Left cardiac atrium (tissue), 4 donors: ENCODE measurements around the gene IL1A. TPM values are rescaled to one million over a fixed set of nuclear protein-coding genes. Genes with fewer than 3 reads are reported as not detected.

Source experiments
- ATAC-seq, 2 donors: fragments of 200-7000 bp; cut with Tn5 transposase; one replicate each; pipeline ENCODE4 v1.9.1; 2020; ENCODE audit warnings: mild to moderate bottlenecking in 2 of 2, moderate library complexity in 2 of 2
- DNase-seq: peaks from one replicate; pipeline ENCODE4 v3.0.0-alpha.2; 2020
- intact Hi-C, 2 donors: fragments of 100-400 bp; cut with DNase I; formaldehyde crosslinking; loops; one replicate each; pipeline versions ENCODE4 v1.14.1 to v1.15.1; 2022 to 2023
- total RNA-seq, 2 donors: library from RNA; stranded (reverse); fragmentation: NEBNext Ultra II Directional; extraction: Animal tissue kit (Norgen Biotek cat#: 25700); gene quantifications; one replicate each; pipeline ENCODE4 v1.2.1, GENCODE V29; 2021
- donor health status: DM: no; HTN: yes; CAD: no.
- donor health status: DM: no; HTN: yes; CAD: no; lungs with severe emphysema.
- donor health status: DM: yes; HTN: yes; CAD: no.
- donor health status: Dilated cardiomyopathy.

Gene IL1A
- total RNA-seq, 2 donors from 2014 or later: not detected

DNA sequence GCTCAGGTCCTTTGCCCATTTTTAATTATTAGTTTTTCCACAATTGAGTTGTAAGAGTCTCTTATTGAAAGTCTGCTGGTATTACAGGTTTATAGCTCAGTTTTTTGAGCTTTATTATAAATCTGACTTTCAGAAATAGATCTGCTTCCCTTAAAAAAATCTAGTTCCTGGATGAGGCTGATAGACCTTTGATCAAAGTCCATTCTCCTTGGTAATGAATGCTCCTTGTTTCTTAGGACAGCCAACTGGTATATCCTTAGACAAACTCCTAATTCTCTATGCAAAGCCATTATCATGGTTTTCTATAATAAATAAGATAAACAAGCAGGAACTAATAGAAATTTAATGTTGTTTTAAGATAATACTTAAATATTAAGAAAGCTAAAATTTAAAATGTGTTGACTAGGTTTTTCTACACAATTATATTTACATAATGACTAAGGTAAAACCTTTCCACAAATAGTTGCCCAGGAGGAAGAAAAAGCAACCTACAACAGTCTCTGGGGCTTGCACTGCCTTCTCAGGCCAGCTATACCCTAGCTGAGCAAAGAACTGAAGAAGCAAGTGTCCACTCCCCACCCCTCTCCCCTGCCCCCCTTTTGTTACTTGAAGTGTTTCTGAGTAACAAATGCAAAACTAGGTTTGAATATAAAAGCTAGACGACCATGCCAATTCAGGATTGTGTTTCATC, 46.6 kb downstream of the IL1A start:
- intact Hi-C loops: no loop called here
- DNase-seq (no peak), ATAC-seq (no peak)

DNA sequence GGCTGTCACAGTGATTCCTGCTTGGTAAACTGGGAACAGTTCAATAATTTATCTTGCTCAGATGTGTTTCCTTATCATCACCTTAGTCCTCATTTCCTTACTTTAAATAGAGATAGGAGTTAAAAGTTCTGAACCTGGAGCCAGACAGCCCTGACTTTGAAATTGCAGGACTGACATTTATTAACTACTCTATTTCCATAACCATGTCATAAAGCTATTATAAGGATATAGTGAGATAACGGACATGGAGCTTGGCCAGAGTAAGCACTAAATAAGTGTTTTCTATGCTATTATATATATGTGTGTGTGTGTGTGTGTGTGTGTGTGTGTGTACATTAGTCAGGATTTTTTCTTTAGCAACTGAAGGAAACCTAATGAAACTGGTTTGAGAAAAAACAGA, 50.4 kb downstream of the IL1A start:
- intact Hi-C loops: no loop called here
- no peak for ATAC-seq

DNA sequence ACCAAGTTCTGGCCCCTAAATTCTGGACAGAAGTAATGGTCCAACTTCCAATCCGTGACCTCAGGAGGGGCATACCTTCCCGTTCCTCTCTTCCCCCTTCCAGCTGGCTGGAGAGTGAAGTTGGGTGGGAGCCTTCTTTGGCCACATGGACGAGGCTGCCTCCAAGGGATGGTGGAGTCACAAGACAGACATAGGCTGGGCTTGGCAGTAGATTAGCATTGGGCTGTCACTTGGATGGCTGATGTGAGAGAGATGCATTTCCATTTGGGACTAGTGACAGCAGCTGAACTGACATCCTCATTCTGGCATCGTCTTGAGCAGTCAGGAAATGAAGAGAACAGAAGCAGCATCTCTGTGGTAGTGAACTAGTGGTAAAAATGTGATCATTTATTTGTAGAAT, 50.8 kb downstream of the IL1A start:
- ATAC-seq (no peak), DNase-seq (no peak)
- intact Hi-C loops: no loop called here

More for the DNA sequence above, 50.4 kb downstream of the IL1A start:
- no peak for DNase-seq

DNA sequence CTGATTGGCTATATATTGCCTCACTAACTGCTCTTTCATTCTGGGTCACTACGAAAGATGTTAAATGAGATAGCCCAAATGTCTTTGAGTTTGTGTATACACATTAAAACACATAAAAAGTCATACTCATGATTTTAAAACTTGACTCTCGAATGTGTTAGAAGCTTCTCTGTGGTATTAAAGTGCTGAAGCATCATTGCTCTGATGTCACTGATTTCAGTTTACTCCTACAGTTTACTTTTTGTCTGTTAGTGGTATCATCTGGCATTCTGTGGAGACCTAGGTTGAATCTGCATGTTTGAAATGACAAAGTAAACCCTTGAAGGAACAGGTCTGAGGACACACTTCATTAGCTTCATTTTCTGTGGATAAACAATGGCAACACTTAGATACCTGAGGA, 52.8 kb downstream of the IL1A start:
- intact Hi-C loops: no loop called here
- DNase-seq: no peak
- ATAC-seq: no peak

DNA sequence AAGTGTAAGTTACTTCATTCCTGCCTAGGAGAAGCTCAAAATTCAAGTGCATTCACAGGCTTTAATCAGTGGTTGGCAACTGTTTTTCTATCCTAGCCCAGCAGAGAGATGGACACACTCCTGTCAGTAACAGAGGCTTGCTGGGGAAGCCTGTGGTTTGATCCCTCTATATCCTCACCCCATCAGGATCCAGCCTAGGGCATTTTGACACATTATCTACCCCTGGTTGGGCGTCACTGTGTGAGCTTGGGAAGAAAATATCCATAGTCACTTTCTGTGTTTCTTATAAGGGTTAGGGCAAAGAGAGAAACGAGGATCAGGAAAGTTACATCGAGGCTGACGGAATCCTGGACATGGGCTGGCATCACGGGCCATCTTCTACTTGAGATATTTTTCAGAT, 53.5 kb downstream of the IL1A start:
- intact Hi-C loops: no loop called here
- DNase-seq: no peak
- ATAC-seq: no peak

DNA sequence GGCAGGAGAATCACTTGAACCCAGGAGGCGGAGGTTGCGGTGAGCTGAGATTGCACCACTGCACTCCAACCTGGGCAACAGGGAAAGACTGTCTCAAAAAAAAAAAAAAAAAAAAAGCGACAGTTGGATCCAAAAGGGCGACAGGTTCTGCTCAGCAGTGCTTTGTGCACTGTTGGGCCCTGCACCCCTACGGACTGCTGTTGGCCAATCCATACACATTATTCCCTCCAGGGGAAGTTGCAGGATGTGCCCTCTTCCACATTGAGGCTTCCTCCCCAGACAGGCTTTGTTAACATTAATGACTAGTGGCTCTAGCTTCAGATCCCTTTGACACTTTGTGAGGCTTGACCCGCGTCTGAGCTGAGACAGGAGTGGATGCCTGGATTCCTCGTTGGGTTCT, 54.1 kb downstream of the IL1A start:
- intact Hi-C loops: no loop called here
- no peak for ATAC-seq

DNA sequence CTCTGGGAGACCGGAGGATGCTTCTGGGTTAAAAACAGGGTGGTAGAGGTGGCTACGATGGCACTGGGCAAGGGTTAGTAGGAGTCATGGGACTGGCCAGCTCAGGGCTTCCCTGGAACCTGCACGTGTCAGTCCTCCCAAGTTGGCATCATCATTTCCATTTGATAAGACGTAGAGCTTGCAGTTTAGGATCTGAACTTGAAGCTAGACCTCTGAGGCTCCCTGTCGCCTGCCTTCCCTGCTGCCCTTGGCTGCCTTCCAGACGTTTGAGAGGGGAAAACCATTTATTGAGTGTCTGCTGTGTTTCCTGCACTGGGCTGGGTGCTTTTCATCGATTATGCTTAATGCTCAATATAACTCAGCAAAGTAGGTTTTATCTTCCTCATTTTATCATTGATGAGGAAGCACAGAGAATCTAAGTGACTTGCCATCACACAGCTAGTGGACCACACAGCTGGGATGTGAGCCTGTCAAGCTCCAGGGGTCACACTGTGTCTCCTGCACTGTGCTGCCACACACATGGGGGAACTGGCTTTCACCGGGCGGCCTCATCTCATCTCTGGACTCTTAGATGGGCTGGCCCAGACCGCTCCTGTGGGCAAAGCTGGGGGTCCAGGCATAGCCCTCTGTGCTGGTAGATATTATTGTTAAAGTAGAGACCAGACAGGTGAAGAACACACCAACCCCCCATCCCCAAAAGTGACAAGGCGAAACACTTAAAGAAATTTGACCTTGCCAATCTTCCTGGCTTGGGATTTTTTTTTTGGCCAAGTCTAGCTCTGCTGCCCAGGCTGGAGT, 55.7 kb downstream of the IL1A start:
- DNase-seq: no peak
- ATAC-seq: no peak
- intact Hi-C loops: loop anchor here (5.0 kb wide), 2 partner anchors 86 to 126 kb away; no protein-coding TSS in a partner anchor

More for the DNA sequence above, 54.1 kb downstream of the IL1A start:
- no peak for DNase-seq

DNA sequence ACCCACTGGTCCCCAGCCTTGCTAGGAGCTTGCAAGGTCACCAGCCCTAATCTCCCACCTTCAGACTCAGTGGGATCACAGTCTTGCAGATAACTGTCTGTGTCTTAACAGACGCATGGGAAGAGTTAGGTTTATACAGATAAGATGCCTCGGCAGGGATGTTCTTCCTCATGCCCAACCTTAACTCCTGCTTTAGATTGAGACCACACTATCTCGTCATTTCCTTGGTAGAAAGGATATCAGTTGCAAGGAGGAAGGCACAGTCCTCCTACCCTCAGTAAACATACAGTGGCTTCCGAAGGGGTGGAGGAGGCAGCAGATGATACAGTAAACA, 56.3 kb downstream of the IL1A start:
- DNase-seq: no peak
- no peak for ATAC-seq
- intact Hi-C loops: loop anchor here (5.0 kb wide), 2 partner anchors 86 to 126 kb away; no protein-coding TSS in a partner anchor

DNA sequence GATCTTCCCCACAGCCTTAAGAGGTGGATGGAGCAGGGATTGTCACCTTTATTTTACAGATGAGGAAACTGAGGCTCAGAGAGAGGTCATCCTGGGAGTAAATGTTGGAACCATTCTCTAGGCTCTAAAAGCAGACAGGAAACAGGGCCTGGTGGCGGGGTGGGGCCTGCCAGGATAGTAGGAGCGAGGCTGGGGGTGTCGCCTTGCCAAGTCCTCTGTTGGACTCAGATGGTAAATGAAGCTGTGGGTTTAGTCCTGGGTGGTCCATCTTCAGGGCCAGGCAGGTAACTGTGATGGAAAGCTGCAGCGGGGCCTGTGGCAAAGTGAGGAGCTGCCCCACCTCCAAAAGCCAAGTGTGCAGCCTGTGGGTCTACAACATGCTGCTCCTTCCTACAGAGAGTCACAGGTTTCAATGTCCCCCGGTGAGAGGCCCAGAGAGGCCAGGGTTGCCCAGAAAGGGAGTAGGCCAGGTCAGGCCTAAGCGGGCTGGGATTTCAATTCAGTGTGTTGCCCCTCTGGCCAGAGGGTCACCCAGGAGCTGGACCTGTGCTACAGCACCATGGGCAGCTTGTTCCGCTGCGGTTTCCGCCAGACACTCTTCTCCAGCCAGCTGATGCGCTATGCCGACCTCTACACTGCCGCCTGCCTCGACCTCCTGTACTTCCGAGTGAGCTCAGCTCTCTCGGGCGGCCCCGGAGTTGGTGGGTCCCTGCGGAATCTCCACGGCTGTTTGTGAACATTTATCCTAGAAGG, 56.8 kb downstream of the IL1A start:
- intact Hi-C loops: loop anchor here (2.0 to 5.0 kb wide), 3 partner anchors 85 to 125 kb away; no protein-coding TSS in a partner anchor
- ATAC-seq (no peak), DNase-seq (no peak)

DNA sequence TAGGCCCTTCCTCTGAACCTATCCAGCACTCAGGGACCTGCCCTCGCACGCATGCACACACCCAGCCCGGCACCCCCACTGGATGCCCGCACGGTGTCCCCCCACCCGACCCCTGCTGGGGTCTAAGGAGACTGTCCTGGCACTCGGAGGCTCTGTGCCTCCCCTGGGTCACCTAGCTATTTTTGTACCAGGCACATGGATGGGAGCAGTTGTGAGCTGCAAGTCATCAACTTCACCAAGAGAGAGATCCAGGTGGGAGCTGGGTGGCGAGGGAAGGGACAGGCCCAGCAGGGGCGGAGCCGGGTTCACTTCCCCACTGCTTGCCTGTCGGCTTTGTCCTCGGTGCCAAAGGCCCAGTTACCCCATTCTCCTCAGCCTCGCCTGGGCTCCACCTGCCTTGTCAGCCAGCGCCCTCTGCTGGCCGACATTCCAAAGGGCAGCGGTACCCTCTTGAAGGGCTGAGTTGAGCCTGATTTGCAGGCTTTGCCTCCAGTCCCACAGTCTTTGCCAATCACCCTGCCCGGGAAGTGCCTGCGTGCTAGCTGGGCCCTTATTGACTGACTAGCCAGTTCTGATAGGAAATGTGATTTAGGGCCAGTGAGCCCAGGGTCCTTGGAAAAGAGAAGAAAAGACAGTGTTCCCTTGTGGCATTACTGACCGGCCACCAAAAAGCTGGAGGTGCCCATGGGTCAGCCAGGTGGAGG, 57.7 kb downstream of the IL1A start:
- intact Hi-C loops: loop anchor here (1.0 to 5.0 kb wide), 4 partner anchors 84 to 124 kb away; no protein-coding TSS in a partner anchor
- DNase-seq (peak; percentile 91), ATAC-seq (peak; percentile 93)

DNA sequence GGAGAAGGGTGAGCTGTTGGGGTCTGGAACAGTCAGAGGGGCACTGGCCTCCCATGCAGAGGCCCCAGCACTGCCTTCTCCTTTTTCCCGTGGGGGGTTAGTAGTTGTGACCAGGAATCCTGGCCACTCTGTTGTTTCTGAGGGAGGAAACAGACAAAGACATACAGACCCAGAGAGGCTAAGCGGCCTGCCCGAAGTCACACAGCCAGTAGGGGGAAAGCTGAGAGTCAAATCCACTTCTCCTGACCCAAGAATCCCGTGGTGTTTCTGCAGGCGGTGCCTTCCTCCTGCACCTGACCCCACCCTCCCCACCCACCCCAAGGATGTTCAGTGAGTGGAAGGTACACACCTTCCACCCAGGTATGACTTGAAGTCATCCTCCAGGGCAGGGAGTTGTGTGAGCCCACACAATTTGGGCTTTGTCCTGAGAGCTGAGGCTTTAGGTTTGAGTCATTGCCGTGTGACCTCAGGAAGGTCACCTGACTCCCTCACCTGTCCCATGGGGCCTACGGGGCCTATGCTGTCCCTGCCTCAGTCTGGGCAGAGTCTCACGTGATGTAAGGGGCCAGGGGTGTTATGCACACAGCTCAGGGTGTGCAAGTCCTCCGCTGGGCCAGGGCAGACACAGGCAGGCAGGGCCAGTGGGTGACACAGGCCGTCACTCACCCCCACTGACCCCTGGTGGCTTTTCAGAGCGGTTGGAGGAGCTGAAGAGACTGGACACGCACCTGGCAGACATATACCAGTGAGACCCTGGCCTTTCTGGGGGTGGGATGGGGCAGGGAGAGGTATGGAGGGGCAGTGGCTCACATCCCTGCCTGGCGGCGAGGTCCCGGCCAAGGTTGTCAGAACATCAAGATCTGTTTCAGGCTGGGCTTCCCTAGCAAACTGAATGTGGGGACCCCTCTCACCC, 58.5 kb downstream of the IL1A start:
- no peak for DNase-seq
- intact Hi-C loops: loop anchor here (1.0 to 5.0 kb wide), 4 partner anchors 84 to 124 kb away; no protein-coding TSS in a partner anchor
- no peak for ATAC-seq

DNA sequence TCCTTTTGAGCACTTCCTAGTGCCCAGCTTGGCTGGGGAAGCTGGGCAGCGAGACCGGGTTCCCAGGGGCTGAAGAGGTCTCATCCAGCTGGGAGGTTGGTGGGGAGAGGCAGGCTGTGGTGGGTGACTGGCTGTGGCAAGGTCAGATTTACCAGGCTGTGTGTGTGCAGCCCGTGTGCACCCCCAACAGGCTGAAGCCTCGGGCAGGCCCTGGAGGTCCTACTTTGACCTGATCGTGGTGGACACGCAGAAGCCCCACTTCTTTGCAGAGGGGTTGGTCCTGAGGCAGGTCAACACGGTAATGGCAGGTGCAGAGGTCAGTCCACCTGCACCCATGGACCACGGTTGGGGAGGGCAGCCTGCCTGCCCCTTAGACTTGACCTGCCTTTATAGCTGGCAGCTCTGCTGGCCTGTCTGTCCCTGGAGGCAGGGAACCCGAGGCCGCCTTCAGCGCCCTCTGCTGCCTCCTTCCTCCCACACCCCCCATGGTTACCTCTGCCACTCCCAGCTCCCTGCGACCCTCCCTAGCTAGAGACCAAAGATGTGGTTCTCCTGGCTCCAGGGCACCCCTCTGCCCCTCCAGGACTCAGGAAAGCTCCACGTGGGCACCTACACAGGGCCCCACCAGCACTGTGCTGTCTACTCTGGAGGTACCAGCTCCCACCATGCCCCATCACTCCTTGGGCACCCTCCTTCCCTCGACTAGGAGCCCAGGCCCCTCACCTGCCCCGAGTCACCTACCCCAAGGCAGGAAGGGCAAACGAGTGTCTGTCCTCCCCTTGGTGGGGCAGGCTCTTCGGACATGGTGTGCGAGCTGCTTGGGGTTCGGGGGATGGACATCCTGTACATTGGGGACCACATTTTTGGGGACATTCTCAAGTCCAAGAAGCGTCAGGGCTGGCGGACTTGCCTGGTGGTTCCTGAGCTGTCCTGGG, 59.4 kb downstream of the IL1A start:
- intact Hi-C loops: loop anchor here (5.0 kb wide), 2 partner anchors 83 to 123 kb away; no protein-coding TSS in a partner anchor
- no peak for ATAC-seq
- DNase-seq: no peak

DNA sequence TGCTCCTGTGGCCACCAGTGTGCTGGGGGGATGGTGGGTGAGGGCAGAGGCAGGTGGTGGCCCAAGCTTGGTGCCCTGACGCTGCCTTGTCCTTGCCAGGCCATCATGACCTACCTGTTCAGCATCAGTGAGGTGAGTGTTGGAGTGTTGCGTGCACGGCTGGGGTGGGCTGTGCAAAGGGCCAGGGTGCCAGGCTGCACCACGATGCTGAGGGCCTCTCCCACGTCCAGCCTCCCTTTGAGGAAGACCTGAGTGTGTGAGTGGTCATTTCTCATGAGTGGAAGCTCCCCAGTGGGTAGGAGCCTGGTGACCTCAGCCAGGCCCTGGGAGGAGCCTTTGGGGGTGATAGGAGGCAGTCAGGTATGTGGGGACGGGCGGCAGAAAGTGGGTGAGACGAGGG, 60.3 kb downstream of the IL1A start:
- intact Hi-C loops: no loop called here
- ATAC-seq: no peak
- DNase-seq: no peak
